Activated T-cell treated with anti-CD3 and anti-CD28 coated beads, Interleukin-2, amount 50 U/mL, for 4 hours (primary cell): Measurements from ENCODE around the gene LDB2. TPM values are rescaled to one million over a fixed set of nuclear protein-coding genes. Genes with fewer than 3 reads are reported as not detected.

ENCODE experiments used
- ATAC-seq, 2 donors: fragments of 200-7000 bp; cut with Tn5 transposase; one replicate each; pipeline ENCODE4 v1.10.0; 2021
- DNase-seq: peaks from one replicate; pipeline ENCODE4 v3.0.0-alpha.2; 2020
- H3K27me3 Mint-ChIP-seq: one replicate; pipeline ENCODE4 v1.8.0; 2021; ENCODE audit warnings: low read depth, mixed read lengths
- H3K36me3 Mint-ChIP-seq: one replicate; pipeline ENCODE4 v1.8.0; 2022; ENCODE audit warnings: mixed read lengths; ENCODE audit not compliant: insufficient read depth
- H3K4me1 Mint-ChIP-seq: one replicate; pipeline ENCODE4 v1.8.0; 2021; ENCODE audit warnings: low read depth, mixed read lengths
- H3K4me3 Mint-ChIP-seq: one replicate; pipeline ENCODE4 v1.8.0; 2021; ENCODE audit warnings: mild to moderate bottlenecking, moderate library complexity, mixed read lengths
- H3K9me3 Mint-ChIP-seq: one replicate; pipeline ENCODE4 v1.8.0; 2021; ENCODE audit warnings: mixed read lengths
- total RNA-seq, 3 donors: library from RNA; stranded (reverse); gene quantifications; one replicate each; pipeline ENCODE4 v1.2.1, GENCODE V29; 2021

Gene LDB2
- total RNA-seq, 3 donors from 2014 or later = 0.11 TPM; not detected in 2

DNA sequence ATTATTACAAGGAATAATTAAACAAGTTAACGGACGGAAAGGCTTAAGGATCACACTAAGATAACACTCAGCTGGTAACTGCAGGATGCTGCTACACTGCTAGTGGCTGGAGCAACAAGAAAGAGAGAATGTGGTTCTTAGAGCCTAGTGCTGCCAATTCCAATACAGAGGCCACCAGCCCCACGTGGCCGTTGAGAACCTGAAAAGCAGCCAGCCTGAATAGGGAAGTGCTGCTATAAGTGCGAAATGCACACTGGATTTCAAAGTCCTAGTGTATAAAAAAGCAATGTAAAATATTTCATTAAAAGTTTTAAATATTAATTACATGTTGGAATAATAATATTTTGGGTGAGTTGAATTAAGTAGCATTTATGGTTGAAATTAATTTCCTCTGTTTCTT lies 414.9 kb downstream of the LDB2 start:
- no peak for DNase-seq
- Mint-ChIP-seq H3K36me3 (no peaks in the 10 kb centered on the region), H3K27me3 (no peaks in the 10 kb centered on the region), H3K4me1 (no peaks in the 10 kb centered on the region), H3K9me3 (peaks cover 3% of the 10 kb centered on the region), H3K4me3 (no peak overlapping the region)
- ATAC-seq = no peak

DNA sequence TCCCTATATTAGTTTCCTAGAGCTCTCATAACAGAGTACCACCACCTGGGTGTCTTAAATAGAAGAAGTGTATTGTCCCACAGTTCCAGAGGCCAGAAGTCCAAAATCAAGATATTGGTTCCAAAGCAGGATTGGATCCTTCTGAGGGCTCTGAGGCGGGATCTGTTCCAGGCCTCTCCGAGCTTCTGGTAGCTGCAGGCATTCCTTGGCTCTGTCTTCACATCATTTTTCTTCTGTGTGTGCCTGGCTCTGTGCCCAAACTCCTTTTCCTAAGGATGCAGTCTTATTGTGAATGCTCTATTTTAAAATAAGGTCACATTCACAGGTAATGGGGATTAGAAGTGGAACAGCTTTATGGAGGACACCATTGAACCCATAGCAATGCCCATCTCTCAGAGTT lies 418.4 kb downstream of the LDB2 start:
- ATAC-seq = no peak
- DNase-seq = no peak
- Mint-ChIP-seq H3K9me3 (no peaks in the 10 kb centered on the region), H3K4me3 (no peak overlapping the region), H3K36me3 (no peaks in the 10 kb centered on the region), H3K27me3 (no peaks in the 10 kb centered on the region), H3K4me1 (no peaks in the 10 kb centered on the region)

DNA sequence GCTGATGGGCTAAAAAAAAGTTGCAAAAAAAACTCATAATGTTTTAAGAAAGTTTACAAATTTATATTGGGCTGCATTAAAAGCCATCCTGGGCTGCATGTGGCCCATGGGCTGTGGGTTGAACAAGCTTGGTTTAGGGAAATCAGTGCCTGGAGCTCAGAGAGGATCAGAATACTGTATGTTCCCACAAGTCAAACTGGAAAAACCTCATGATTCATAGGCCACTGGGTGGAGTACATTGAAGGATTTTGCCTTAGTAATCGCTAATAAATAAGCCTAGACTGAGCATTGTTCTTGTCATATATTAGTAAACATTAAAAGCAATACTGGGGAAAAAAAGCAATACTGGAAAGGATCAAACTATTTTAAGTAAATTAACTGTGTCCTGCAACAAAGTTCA lies 425.9 kb downstream of the LDB2 start:
- H3K4me3 Mint-ChIP-seq = no peak overlapping the region
- H3K9me3 Mint-ChIP-seq = peaks cover 21% of the 10 kb centered on the region
- no peak for DNase-seq
- no peaks in the 10 kb centered on the region for H3K27me3 Mint-ChIP-seq
- H3K36me3 Mint-ChIP-seq = no peaks in the 10 kb centered on the region
- no peak for ATAC-seq
- no peaks in the 10 kb centered on the region for H3K4me1 Mint-ChIP-seq

DNA sequence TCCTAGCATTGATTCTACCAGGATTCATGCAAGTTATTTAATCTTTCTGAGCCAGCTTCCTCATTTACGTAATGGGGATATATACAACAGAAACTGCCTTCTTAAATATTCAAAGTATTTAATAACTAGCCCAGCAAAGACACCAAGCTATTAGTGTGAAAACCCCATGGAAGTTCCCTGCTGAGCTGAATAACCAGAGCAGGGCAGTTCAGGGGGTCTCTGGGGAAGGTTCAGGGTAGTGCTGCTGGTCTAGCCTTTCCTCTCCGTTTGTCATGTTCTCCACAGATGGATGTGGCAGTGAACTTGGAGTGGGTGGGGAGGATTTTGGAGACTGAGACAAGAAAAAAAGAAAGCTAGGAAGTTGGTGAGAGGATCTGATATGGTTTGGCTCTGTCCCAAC lies 431.4 kb downstream of the LDB2 start:
- no peaks in the 10 kb centered on the region for H3K4me1 Mint-ChIP-seq
- no peaks in the 10 kb centered on the region for H3K36me3 Mint-ChIP-seq
- H3K4me3 Mint-ChIP-seq = no peak overlapping the region
- peaks cover 4% of the 10 kb centered on the region for H3K9me3 Mint-ChIP-seq
- no peak for ATAC-seq
- DNase-seq = no peak
- no peaks in the 10 kb centered on the region for H3K27me3 Mint-ChIP-seq

DNA sequence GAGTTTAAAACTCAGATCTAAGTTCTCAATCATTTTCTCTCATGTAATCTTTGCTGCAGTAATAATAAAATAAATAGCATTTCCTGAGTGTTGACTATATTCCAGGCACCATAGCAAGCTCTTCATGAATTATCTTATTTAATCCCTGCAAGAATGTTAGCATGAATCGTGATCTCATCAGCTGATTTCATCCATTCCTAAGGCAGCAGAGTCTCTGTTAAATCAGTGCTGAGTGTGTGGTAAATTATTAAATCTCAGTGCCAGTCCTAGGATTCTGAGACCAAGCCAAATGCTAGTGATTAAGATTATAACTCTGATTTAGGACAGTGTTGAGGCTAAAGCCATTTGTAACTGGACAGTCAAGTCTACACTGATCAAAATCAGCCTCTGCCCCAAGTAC lies 431.9 kb downstream of the LDB2 start:
- H3K4me1 Mint-ChIP-seq = no peaks in the 10 kb centered on the region

DNA sequence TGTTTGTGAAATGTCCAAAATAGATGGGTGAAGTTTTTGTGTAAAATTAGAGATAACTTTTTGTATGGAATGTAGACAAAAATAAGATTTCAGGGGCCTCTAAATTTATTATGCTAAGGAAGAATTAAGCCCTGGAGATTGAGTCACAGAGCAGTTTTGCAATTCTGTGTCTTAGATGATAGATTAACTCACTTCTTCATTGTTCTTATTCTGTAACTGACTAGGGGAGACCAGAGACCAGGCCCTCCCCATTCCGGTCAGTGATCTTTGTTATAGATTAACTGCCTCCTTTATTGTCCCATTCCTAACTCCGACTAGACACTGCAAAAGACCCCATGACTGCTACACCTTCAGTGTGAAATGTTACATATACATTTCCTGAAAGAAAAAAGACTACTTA lies 433.8 kb downstream of the LDB2 start:
- Mint-ChIP-seq H3K27me3 (no peaks in the 10 kb centered on the region), H3K36me3 (no peaks in the 10 kb centered on the region), H3K4me1 (no peaks in the 10 kb centered on the region), H3K9me3 (peaks cover 4% of the 10 kb centered on the region), H3K4me3 (no peak overlapping the region)
- DNase-seq = no peak
- no peak for ATAC-seq

More for the DNA sequence above, 431.9 kb downstream of the LDB2 start:
- no peak for DNase-seq
- H3K9me3 Mint-ChIP-seq = peaks cover 4% of the 10 kb centered on the region
- no peaks in the 10 kb centered on the region for H3K27me3 Mint-ChIP-seq
- no peak for ATAC-seq
- no peak overlapping the region for H3K4me3 Mint-ChIP-seq
- H3K36me3 Mint-ChIP-seq = no peaks in the 10 kb centered on the region

DNA sequence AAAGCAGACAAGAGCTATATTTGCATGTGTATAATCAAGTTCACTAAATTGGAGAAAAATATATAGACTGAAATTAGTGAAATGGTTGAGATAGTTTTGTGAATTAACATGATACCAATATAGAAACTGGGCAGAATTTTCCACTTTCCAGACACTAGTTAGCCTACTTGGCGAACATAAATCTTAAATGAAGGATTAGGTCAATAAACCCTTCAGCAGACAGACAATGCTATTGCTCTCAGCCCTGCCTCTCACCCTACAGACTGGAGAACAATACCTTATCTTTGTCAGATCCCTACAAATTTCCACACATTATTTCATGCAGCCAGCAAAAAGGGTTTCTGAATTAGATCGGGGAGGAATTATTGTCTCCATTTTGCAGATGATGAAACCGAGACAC lies 435.8 kb downstream of the LDB2 start:
- Mint-ChIP-seq H3K36me3 (no peaks in the 10 kb centered on the region), H3K4me3 (no peak overlapping the region), H3K4me1 (no peaks in the 10 kb centered on the region), H3K27me3 (no peaks in the 10 kb centered on the region), H3K9me3 (no peaks in the 10 kb centered on the region)
- ATAC-seq (no peak), DNase-seq (no peak)

DNA sequence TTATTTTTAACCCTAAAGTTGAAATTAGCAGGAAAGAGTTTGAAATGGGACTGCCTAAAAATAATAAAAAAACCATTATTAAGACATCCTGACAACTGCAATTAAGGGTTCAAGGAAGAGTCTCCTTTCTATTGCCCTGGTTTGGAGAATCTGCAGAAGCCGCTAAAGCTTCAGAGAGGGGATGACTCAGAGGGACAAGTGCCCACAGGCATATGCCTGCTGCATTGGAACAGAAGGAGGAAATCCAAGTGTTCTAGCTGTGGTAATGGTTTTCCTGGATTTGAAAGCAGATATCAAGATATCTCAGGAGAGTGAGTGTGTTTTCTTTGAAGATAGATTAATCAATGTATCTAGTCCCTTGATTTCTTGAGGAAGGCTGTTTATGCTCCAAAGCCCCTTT lies 437.1 kb downstream of the LDB2 start:
- no peak overlapping the region for H3K4me3 Mint-ChIP-seq
- DNase-seq (no peak), ATAC-seq (no peak)
- H3K9me3 Mint-ChIP-seq = no peaks in the 10 kb centered on the region
- no peaks in the 10 kb centered on the region for H3K27me3 Mint-ChIP-seq
- no peaks in the 10 kb centered on the region for H3K36me3 Mint-ChIP-seq
- H3K4me1 Mint-ChIP-seq = no peaks in the 10 kb centered on the region

DNA sequence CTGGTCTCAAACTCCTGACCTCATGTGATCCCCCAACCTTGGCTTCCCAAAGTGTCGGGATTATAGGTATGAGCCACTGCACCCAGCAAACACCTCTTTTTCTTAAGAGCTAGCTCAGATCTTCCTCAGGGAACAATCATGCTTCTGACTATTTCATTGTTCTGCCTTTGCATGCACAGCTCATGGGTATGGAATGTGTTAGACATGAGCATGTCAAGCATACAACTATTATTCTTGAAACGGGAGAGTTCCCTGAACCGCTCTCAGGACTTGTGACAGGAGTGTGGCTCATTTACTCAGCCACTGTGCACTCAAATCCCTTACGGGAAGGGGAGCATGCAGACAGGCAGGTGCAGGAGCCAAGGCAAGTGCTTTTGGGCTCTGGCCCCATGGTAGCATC lies 440.5 kb downstream of the LDB2 start:
- Mint-ChIP-seq H3K27me3 (no peaks in the 10 kb centered on the region), H3K4me1 (no peaks in the 10 kb centered on the region), H3K36me3 (no peaks in the 10 kb centered on the region), H3K9me3 (no peaks in the 10 kb centered on the region), H3K4me3 (no peak overlapping the region)
- no peak for ATAC-seq
- no peak for DNase-seq
